WI38 (cell line): ENCODE measurements around the gene IER5L.

Experiments
- H3K4me3 ChIP-seq: 2 replicates; pipeline ENCODE4 v1.5.1; 2011; ENCODE audit warnings: low read depth, mild to moderate bottlenecking, control low read depth, low read length
- CTCF ChIP-seq: IDR thresholded peaks from 2 replicates; pipeline ENCODE4 v1.5.1; 2012; ENCODE audit warnings: low read depth, mild to moderate bottlenecking, control low read depth, low read length

Gene IER5L

GRCh38 chr9:129128689-129129088, 49.4 kb downstream of the IER5L start:
- H3K4me3 ChIP-seq, result no peak overlapping the region
- TF ChIP-seq CTCF, result no peak

- no peak overlapping the region for H3K4me3 ChIP-seq
These were observed 51.1 kb downstream of the IER5L start for GRCh38 chr9:129126749-129127618.

More at GRCh38 chr9:129126749-129127618, 51.1 kb downstream of the IER5L start:
- TF ChIP-seq CTCF, result no peak
